Measurements from ENCODE around the gene OS9.

DNA sequence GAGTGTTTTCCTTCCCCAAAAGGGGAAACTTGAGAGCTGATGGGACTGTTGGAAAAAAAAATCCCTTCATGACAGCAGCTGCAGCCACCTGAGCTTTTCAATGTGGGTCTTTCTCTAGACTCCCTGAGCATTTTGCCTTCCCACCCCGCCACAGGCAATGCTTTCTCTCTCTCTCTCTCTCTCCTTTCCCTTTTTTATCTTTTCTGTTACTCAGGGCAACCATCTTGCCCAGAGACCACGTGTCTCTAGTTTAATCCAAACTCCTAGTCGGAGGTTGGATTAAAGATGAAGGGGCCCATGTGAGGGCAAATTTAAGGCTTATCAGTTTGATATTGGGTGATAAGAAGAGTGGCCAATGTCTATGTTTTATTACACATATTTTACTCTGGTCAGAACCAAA is 35.0 kb upstream of the OS9 start:
- TF ChIP-seq, protein P1, sequence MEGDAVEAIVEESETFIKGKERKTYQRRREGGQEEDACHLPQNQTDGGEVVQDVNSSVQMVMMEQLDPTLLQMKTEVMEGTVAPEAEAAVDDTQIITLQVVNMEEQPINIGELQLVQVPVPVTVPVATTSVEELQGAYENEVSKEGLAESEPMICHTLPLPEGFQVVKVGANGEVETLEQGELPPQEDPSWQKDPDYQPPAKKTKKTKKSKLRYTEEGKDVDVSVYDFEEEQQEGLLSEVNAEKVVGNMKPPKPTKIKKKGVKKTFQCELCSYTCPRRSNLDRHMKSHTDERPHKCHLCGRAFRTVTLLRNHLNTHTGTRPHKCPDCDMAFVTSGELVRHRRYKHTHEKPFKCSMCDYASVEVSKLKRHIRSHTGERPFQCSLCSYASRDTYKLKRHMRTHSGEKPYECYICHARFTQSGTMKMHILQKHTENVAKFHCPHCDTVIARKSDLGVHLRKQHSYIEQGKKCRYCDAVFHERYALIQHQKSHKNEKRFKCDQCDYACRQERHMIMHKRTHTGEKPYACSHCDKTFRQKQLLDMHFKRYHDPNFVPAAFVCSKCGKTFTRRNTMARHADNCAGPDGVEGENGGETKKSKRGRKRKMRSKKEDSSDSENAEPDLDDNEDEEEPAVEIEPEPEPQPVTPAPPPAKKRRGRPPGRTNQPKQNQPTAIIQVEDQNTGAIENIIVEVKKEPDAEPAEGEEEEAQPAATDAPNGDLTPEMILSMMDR (conservative IDR thresholded peaks at IDR 0.05): no peak
- no peak for TF ChIP-seq ZFX (IDR thresholded peaks at IDR 0.05)
